Myocyte (in vitro differentiated cells): Measurements from ENCODE around the gene COG1. TPM values are rescaled to one million over a fixed set of nuclear protein-coding genes. Genes with fewer than 3 reads are reported as not detected.
A peak's percentile ranks its signal among the peaks of the same experiment; 100 is the strongest.

ENCODE experiments used
- DNase-seq: peaks from one replicate; pipeline ENCODE4 v3.0.0-alpha.2; 2012; ENCODE audit warnings: low read depth
- total RNA-seq: library from RNA; depleted of rRNA; stranded (reverse); fragments of >200 nt; gene quantifications from 2 replicates; pipeline ENCODE4 v1.2.3, GENCODE V29; 2014

Gene COG1
- total RNA-seq, 1 donor from 2014 or later: 38.9 TPM

GRCh38 chr17:73197161-73197560 lies 4.3 kb downstream of the COG1 start:
- DNase-seq: no peak

DNA sequence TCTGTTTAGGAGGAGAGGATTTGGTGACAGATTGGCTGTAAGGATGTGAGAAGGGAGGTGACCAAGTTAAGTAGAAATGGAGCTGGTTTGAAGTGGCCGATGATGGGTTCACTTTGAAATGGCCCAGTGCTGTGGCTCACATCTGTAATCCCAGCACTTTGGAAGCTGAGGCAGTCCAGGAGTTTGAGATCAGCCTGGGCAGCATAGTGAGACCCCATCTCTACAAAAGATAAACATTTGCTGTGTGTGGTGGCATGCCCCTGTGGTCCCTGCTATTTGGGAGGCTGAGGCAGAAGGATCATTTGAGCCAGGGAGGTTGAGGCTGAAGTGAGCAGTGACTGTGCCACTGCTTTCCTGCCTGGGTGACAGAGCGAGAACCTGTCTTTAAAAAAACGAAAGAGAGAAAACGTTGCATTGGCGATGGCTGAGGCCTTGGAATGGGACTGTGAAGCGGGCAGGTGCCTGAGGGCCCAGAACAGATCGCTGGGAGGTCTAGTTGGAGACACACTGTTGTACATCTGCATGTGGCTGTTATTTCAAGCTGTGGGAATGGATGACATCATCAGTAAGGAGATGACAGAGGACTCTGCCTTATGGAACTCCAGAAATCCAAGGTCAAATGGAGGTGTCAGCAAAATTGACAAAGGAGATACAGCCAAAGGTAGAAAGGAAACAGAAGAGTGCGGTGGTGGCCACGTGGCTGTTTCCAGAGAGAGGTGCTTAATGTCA lies 5.5 kb downstream of the COG1 start:
- no peak for DNase-seq

GRCh38 chr17:73198930-73199260 lies 6.0 kb downstream of the COG1 start:
- no peak for DNase-seq

DNA sequence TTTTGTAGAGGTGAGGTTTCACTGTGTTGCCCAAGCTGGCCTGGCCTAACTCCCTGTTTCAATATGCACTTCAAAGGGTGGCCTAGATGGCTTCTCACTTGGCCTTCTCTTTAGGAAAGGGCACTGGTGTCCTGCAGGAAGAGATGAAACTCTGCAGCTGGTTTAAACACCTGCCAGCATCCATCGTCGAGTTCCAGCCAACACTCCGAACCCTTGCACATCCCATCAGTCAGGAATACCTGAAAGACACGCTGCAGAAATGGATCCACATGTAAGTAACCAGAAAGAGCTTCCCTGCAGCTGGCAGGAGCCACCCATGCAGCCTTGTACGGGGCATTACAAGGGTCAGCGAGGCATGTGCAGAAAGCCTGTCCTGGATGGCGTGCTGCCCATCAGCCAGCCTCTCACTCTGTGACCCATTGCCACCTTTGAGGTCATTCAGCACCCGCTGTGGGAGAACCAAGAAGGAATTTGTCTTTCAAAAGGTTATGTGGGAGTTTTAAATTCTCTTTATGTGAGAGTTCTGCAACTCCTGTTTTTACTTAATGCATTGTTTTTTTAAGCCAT lies 7.0 kb downstream of the COG1 start:
- no peak for DNase-seq

GRCh38 chr17:73200476-73200875 lies 7.6 kb downstream of the COG1 start:
- no peak for DNase-seq

GRCh38 chr17:73201215-73202069 lies 8.6 kb downstream of the COG1 start:
- no peak for DNase-seq

- no peak for DNase-seq
These were observed 10.4 kb downstream of the COG1 start for GRCh38 chr17:73203135-73203787.

- no peak for DNase-seq
These were observed 11.1 kb downstream of the COG1 start for GRCh38 chr17:73203788-73204479.

GRCh38 chr17:73205459-73205961 lies 12.7 kb downstream of the COG1 start:
- peak; percentile 44 for DNase-seq

- no peak for DNase-seq
These were observed 15.4 kb downstream of the COG1 start for GRCh38 chr17:73208139-73208827.

- DNase-seq: no peak
These were observed 16.6 kb downstream of the COG1 start for GRCh38 chr17:73209436-73209835.

- DNase-seq: no peak
These were observed 17.3 kb downstream of the COG1 start for GRCh38 chr17:73210002-73210678.

DNA sequence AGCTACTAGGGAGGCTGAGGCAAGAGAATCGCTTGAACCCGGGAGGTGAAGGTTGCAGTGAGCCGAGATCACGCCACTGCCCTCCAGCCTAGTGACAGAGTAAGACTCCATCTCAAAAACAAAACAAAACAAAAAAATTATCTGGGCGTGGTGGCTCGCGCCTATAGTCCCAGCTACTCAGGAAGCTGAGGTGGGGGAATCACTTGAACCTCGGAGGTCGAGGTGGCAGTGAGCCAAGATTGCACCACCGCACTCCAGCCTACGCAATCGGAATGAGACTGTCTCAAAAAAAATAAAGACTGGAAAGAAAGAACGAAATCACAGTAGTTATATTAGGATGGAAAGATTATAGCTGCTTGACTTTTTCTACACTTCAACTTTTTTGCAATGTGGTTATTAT lies 18.9 kb downstream of the COG1 start:
- DNase-seq: no peak

DNA sequence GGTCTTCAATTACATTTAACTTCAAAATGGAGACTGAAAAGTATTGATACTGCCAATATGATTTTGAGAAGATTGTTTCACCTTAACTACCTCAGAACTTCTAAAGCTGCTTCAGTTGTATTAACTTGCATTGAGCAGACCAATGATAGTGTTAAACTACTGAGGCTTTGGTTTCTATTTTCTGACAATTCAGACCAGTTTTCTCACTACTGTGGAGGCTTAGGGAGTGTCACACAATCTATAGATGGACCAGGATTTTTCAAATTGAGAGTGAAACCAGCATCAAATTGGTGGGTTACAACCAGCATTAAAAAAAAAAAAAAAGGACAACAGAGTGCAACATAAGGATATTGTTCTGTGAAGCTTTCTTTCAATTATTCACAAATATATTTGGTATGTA lies 21.2 kb downstream of the COG1 start:
- no peak for DNase-seq

DNA sequence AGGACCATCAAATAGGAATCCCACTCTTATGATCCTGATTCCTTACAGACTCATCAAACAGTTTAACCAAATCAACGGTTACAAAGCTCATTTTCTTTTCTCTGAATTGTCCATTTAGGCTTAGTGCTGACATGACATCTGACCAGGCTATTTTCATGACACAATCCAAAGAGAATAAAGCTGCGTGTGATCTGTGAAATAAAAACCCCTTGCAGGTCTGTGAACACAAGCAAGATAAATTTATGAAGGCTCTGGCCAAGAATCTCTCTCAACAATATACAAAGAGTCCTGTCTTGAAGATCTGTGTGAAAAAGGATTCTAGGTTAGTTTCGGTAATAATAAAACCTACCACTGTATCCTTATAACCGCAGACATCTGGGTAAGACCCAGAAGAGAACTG lies 22.0 kb downstream of the COG1 start:
- no peak for DNase-seq

DNA sequence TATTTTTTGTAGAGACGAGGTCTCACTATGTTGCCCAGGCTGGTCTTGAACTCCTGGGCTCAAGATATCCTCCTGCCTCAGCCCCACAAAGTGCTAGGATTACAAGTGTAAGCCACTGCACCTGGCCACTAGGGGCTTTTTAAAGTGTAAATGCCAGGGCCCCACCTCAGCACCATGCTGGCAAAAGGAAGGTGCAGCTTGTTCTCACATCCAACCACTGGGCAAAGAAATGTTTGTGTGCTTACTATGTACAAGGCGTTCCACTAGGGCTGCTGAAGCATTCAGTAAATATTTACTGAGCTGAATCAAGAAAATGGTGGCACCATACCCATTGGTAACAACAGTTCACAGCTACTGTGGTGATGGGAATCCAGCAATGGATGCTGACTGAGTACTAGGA lies 22.6 kb downstream of the COG1 start:
- DNase-seq: no peak

DNA sequence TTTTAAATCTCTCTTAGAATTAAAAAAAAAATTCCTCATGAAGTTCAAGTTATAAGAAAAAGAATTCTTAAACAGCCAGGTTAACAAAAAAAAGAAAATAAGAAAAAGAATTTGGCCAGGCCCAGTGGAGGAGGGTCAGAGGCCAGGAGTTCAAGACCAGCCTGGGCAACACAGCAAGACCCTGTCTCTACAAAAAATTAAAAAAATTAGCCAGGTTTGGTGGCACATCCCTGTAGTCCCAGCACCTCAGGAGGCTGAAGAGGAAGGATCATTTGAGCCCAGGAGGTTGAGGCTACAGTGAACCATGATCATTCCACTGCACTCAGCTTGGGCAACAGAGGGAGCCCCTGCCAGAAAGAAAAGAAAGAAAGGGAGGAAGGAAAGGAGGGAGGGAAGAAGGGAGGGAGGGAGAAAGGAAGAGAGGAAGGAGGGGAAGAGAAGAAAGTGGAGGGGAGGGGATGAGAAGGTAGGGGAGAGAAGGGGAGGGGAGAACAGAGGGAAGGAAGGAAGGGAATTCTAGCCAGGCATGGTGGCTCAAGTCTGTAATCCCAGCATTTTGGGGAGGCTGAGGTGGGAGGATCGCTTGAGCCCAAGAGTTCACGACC lies 30.9 kb downstream of the COG1 start:
- DNase-seq: no peak

DNA sequence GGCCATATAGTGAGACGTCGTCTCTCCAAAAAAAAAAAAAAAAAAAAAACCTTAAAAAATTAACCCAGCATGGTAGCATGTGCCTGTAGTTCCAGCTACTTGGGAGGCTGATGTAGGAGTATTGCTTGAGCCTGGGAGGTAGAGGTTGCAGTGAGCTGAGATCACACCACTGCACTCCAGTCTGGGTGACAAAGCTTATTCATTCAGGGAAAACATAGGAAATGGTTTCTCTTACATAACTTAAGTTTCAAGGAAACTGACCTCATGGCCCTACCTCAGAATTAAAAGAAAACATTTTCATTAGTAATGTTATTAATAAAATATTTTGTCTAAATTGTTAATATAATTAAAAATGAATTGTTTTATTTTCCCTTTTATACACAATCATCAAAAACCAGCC lies 31.4 kb downstream of the COG1 start:
- no peak for DNase-seq

GRCh38 chr17:73224663-73225305 lies 31.9 kb downstream of the COG1 start:
- DNase-seq: no peak
